WI38 (cell line): Measurements from ENCODE around the gene ARHGAP27.
"Not testable (repeated sequence)": the region's sequence is repeated elsewhere in the genome, so short reads cannot be mapped to it uniquely, and the experiment has no call there.

Experiments
- H3K4me3 ChIP-seq: 2 replicates; pipeline ENCODE4 v1.5.1; 2011; ENCODE audit warnings: low read depth, mild to moderate bottlenecking, control low read depth, low read length
- TF ChIP-seq, protein P1 (sequence below): IDR thresholded peaks from 2 replicates; pipeline ENCODE4 v1.5.1; 2012; ENCODE audit warnings: low read depth, mild to moderate bottlenecking, control low read depth, low read length

The ARHGAP27 gene

DNA sequence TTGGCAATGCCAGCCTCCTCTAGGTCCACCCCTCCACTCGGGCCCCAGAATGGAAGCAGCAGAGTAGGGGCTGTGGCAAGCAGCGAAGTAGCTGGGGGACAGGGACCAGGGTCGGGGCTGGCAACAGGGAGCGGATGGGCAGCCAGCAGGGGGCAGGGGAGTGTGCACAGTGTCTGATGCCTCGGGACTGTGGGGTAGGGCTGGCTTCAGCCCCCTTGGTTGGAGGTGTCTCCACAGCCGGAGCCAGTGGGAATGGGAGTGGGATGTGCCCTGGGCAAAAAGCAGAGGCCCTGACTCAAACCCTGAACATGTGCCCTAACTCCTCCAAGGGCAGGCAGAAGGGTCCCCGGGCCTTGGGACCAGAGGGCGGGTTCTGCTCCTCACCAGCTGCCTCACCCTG is 18.5 kb upstream of the ARHGAP27 start:
- no peak overlapping the region for H3K4me3 ChIP-seq
- TF ChIP-seq, protein P1, sequence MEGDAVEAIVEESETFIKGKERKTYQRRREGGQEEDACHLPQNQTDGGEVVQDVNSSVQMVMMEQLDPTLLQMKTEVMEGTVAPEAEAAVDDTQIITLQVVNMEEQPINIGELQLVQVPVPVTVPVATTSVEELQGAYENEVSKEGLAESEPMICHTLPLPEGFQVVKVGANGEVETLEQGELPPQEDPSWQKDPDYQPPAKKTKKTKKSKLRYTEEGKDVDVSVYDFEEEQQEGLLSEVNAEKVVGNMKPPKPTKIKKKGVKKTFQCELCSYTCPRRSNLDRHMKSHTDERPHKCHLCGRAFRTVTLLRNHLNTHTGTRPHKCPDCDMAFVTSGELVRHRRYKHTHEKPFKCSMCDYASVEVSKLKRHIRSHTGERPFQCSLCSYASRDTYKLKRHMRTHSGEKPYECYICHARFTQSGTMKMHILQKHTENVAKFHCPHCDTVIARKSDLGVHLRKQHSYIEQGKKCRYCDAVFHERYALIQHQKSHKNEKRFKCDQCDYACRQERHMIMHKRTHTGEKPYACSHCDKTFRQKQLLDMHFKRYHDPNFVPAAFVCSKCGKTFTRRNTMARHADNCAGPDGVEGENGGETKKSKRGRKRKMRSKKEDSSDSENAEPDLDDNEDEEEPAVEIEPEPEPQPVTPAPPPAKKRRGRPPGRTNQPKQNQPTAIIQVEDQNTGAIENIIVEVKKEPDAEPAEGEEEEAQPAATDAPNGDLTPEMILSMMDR, result no peak

DNA sequence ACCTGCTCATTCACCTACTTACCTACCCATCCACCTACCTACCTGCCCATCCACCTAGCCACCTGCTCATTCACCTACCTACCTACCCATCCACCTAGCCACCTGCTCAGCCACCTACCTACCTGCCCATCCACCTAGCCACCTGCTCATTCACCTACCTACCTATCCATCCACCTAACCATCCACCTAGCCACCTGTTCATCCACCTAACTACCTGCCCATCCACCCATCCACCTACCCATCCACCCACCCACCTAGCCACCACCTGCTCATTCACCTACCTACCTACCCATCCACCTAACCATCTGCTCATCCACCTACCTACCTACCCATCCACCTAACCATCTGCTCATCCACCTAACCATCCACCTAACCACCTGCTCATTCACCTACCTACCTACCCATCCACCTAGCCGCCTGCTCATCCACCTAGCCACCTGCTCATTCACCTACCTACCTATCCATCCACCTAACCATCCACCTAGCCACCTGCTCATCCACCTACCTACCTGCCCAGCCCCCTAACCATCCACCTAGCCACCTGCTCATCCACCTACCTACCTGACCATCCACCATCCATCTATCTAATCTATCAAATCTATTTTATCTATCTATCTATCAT is 17.1 kb upstream of the ARHGAP27 start:
- H3K4me3 ChIP-seq, result not testable (repeated sequence)

DNA sequence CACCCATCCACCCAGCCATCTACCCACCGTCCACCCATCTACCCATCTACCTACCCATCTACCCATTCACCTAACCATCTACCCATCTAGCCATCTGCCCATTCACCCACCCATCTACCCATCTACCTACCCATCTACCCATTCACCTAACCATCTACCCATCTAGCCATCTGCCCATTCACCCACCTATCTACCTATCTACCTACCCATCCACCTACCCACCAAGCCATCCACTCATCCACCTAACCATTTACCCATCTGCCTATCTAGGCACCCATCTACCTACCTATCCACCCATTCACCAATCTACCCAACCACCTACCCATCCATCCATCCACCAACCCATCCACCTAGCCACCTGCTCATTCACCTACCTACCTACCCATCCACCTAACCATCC is 16.6 kb upstream of the ARHGAP27 start:
- not testable (repeated sequence) for H3K4me3 ChIP-seq

DNA sequence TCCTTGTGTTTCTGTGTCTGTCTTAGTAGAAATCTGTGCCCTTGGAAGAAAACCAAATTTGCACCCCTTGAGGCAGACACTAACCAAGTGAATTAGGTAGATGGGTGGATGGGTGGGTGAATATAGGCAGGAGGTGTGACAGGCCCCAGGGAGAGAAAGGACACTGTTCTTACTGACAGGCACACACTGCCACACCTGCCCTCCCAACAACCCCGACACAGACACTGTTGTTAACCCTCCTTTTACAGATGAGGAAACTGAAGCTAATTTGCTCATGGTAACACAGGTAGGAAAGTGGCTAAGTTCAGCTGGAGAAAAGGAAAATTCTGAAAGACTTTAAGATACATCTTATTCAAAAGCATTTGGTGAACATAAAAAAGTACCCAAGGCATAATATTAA is 15.8 kb upstream of the ARHGAP27 start:
- not testable (repeated sequence) for H3K4me3 ChIP-seq

DNA sequence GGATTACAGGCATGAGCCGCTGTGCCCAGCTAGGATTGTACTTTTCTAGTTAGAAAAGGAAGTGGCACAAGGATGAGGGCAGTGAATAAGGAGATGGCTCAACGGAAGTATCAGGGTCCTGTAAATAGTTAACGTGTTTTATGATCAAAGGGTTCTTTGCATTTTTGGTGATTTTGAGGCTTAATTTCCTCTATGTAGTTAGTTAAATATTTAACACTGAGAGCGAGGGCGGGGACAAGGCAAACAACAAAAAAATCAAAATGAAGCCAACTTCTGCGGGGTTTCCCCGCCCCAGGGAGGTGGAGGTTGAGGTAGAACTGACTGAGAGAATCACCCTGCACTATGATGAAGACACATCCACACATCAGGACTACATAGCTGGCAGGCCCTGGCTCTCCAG is 15.4 kb upstream of the ARHGAP27 start:
- H3K4me3 ChIP-seq, result not testable (repeated sequence)

DNA sequence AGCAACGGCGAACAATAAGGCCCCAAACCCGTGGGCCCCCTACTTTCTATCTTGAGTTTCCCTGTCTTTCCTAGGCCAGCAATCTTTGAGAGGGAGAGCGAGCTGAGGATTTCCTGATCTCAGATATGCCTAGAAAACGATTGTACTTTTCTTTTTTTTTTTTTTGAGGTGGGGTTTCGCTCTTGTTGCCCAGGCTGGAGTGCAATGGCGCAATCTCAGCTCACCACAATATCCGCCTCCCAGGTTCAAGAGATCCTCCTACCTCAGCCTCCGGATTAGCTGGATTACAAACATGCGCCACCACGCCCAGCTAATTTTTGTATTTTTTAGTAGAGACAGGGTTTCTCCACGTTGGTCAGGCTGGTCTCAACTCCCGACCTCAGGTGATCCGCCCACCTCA is 15.0 kb upstream of the ARHGAP27 start:
- H3K4me3 ChIP-seq, result not testable (repeated sequence)

DNA sequence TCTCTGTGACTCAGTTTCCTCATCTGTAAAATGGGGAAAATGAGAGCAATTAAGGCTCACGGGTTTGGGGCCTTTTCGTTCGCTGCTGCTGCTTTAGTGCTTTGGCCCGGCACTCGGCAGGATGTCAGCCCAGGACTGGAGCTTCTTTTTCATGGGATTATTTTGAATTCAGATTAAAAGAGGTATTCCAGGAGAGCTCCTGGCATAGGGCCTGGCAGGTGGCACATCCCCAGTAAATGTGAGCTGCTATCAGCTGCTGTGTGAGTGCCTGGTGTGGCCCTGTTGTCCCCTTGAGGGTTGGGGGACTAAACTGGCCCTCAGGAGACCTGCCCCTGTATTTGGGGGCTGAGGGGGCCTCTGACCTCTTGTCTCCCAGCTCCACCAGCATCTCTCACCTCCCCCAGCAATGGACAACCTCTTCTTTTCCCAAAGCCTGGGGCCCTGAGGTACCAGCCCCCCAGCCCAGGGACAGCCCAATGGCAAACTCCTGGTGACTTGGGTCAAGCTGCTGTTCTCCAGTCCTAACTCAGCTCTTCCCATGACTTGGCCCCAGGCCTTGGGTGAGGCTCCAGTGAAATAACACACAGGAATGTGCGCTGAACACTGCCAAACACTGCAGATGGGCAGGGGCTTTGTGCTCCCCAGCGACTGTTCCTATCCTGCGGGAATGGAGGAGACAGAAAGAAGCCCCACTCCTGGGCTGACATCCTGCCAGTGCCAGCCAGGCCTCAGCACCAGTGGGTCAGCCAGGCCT is 14.4 kb upstream of the ARHGAP27 start:
- H3K4me3 ChIP-seq, result not testable (repeated sequence)

DNA sequence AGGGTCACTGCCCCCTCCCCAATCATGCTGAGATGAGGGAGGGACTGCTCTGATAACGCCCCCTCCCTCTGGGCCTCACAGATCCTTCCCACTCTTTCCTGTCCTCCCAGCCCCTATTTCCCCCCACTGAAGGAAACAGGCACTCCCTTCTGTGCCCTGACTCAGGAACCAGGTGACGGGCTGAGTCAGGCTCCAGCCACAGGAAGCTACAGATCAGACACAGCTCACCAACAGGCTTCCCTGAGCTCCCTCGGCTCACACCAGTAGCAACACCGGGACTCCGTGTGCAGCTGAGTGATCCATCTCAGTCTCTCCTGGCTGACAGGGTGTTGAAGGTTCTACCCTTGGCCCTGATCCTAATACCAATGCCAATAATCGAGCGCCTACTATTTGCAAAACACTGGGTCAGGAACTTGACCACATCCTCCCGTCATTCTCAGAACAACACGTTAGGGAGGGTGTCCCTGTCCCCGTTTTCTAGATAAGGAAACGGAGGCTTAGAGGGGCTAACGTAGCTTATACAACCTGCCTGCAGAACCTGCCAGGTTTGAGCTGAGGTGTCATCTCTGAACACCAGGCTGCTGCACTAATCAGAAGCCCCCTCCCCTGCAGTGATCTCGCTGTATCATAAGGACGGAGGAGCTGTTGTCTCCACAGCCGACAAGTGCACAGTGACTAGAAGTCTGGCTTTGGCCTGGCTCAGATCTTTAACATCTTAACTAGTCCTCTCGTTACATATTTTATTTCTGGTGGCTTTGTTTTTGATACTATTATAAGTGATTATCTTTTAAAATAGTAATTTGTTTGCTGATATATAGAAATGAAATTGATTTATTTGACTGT is 13.5 kb upstream of the ARHGAP27 start:
- H3K4me3 ChIP-seq, result not testable (repeated sequence)

DNA sequence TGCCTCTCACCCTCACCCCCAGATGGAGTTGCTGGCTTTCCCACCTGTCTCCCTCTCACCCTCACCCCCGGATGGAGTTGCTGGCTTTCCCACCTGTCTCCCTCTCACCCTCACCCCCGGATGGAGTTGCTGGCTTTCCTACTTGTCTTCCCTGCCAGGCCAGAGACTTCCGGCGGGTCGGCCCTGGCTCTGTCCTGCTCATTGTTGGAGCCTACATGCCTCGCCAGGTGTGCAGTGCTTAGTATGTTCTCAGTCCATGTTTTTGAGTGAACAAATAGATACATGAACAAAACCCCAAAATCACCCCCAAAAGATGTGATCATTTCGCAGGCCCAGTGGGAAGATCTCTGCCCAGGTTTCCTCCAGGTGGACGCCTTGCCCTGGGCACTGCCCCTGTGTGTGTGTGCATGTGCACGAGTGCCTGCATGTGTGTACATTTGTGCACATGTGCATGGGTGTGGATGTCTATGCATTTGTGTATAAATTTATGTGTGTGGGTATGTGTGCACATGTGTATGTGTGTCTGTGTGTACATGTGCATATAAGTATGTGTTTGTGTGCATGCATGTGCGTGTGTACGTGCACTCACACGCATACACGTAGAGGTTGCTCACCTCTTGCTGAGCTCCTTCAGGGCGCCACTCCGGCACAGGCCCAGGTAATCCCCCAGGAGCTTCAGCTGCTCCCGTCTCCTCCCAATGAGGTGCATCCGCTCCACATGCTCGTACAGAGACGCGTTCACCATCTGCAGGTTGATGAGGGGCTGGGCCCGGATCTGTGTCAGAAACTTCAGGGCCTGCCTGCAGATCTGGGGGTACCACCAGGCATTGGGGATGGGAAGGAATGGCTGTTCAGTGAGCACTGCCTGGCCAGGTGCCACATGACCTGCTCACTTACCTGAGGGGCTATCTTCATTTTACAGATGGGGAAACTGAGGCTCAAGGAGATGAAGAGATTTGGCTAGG is 12.5 kb upstream of the ARHGAP27 start:
- H3K4me3 ChIP-seq, result not testable (repeated sequence)

DNA sequence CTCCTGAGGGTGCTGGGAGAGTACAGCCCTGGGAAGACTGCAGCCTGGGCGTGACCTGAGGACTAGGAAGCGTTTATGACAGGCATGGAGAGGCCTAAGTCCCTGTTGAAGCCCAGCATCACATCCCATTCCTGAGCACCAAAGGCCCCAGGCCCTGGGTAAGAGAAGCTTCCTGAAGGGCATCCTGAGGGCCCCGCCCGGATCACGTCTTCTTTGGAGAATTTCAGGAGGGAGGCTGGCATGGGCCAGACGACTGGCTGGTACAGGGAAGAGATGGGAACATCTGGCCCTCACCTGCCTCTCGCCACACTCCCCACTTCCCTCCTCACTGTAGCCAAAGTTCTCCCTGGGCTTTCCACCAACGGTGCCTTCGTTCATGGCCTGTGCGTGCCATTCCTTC is 11.6 kb upstream of the ARHGAP27 start:
- H3K4me3 ChIP-seq, result not testable (repeated sequence)

DNA sequence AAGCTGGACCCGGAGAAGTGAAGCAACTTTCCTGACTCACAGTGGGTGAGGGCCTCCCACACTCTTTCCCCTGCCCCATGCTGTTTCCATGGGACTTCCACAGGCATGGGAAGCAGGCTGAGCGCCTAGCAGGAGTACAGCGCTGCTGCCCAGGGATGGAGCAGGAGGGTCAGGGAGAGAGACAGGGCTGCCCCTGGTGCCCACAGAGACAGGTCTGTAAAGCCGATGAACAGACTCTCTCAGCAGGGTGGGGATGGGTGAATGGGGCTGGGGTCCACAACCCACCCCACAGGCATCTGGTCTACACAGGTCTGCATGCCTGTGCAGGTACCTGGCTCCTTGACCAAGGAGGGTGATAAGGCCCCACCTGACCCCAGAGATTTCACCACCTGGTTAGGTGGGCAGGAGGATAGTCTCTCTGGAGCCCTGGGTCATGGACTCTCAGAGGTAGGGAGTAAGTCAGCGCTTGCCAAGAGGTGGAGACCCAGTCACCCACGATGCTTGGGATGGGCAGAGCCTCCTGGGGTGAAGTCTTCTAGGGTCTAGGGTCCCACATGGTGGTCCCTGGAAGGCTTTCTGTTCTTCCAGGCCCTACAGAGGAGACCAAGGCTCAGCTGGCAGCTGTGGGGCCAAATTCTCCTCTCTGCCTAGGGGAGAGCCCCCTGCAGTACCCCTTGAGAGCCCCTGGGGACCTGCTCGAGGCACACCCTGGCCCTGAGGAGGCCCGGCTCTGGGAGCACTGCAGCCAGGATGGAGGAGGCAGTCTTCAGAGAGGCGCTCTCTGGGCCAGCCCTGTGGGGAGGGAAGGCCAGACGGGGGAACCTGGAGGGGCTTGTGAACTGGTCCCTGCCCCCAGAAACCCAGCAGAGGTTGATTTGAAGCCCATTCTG is 10.9 kb upstream of the ARHGAP27 start:
- not testable (repeated sequence) for H3K4me3 ChIP-seq

DNA sequence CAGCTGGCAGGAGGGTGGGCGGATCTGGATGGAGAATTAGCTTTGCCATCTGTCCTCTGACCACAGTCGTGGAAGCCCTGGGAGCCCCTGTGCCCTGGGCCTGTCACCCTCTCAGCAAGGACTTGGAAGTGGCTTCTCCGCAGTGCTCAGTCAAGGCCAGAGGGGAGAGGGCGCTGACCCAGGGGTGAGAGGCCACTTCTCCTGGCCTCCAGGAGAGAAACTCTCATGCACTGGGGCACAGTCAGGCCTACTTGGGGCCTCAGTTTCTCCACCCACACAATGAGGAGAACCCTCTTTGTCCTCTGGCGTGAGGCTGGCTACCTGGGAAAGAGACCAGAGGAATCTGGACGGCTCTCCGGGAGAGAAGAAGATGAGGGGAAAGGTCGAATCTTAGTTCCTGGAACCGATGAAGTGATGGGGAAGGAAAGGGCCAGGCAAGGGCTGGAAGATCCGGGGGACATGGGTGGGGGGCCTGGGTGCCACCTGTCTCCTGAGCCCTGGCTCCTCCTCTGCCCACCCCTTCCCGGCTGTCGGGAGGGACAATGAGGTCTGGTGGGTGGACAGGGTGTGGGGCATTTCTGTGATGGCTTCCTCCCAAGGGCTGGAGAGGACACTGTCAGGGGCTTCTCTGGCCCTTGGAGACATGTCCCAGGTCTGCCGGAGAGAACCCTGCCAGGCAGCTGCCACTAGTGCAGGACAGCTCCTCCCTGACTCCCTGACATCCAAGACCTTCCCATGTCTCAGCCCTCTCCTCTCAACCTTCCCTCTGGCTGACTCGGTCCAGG is 9.0 kb upstream of the ARHGAP27 start:
- no peak overlapping the region for H3K4me3 ChIP-seq
- TF ChIP-seq, protein P1, result no peak

DNA sequence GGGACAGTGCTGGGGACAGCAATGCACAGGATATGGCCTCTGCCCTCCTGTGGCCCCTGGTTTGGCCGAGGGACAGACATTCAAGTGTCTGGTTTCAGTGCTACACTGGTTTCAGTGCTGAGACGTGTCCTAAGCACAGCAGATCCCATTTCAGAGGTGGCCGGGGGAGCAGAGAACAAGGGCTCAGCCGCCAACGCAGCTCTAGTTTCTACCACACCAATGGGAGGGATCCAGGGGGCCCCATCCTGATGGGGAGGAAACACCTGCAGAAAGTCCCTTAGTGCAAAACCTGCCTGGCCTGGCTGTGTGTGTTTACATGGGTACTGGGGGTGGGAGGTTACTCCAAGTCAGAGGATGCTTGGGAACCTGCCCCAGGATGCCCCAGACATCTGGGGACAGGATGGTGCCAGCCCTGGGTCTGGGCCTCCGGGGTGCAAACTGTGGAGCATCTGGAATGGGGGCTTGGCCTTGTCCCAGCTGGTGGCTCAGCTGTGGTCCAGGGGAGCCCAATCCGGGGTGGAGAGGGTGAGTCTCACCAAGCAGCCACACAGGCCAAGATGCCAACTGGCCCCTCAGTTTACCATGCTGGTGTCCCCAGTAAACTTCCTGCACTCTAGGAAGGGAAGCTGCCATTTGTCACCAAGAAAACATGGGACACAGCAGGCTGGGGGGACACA is 8.3 kb upstream of the ARHGAP27 start:
- not testable (repeated sequence) for H3K4me3 ChIP-seq
